K562 (cell line): ENCODE results near the gene COL6A2. TPM values are rescaled to one million over a fixed set of nuclear protein-coding genes. Genes with fewer than 3 reads are reported as not detected.
A peak's percentile ranks its signal among the peaks of the same experiment; 100 is the strongest.

Experiments used
- ATAC-seq: fragments of 200-7000 bp; cut with Tn5 transposase; 3 replicates; pipeline ENCODE4 v1.9.1; 2020; ENCODE audit warnings: moderate library complexity
- BruUV-seq: library from RNA; stranded (reverse); fragments of 400-500 nt; replicated peaks from 2 replicates; lab custom pipeline; 2021; lab: Mats Ljungman, UMichigan
- CTCF ChIA-PET: fragments of 300-600 bp; formaldehyde crosslinking; extraction: SDS; loops from one replicate; lab custom pipeline; 2021; ENCODE audit warnings: low intra/inter-chr PET ratio; lab: Yijun Ruan, JAX
- POLR2A ChIA-PET: fragments of 300-600, 350-650 bp; sonication (Branson Sonifier 250); formaldehyde crosslinking; extraction: SDS; loops from one replicate; lab custom pipeline; 2021; ENCODE audit warnings: antibody characterized with exemption, inconsistent platforms; lab: Yijun Ruan, JAX
- DNase-seq, 4 experiments: peaks; one replicate each; pipeline versions ENCODE4 v3.0.0 to v3.0.0-alpha.2; 2011 to 2018; ENCODE audit warnings: low spot score in 3 of 4, mixed read lengths in 3 of 4; ENCODE audit errors: extremely low read depth in 1 of 4
- FAIRE-seq: peaks from 2 replicates; lab custom pipeline; 2011; peaks lifted over from hg19 to GRCh38; lab: Jason Lieb, UNC
- H2AFZ ChIP-seq: 2 replicates; pipeline ENCODE4 v1.6.0; 2011; ENCODE audit warnings: low read depth, low read length, control low read depth, inconsistent platforms
- H3K27ac ChIP-seq: fragments of 200-600 bp; 3 replicates; pipeline ENCODE4 v1.8.0; 2011; ENCODE audit warnings: low read depth, mild to moderate bottlenecking, control low read depth, inconsistent platforms, low read length, moderate library complexity, mixed read lengths; ENCODE audit errors: extremely low read depth
- H3K27me3 ChIP-seq, 2 experiments: fragments of 300-600 bp in 1 of 2; 2 replicates in 1 of 2; 3 replicates in 1 of 2; pipeline versions ENCODE4 v1.6.0 to v1.8.0; 2011; ENCODE audit warnings: inconsistent platforms in 2 of 2, low read length in 2 of 2, mild to moderate bottlenecking in 1 of 2, mixed read lengths in 1 of 2, moderate library complexity in 1 of 2; ENCODE audit not compliant: control insufficient read depth in 2 of 2, insufficient read depth in 2 of 2
- H3K36me3 ChIP-seq: fragments of 300-600 bp; 3 replicates; pipeline ENCODE4 v1.8.0; 2011; ENCODE audit warnings: mild to moderate bottlenecking, low read length, inconsistent platforms; ENCODE audit not compliant: control insufficient read depth, insufficient read depth
- H3K4me1 ChIP-seq, 2 experiments: fragments of 200-600 bp in 1 of 2; replicated peaks in 1 of 2; 2 replicates in 1 of 2; 3 replicates in 1 of 2; pipeline versions ENCODE4 v1.5.1 to v1.8.0; 2011; ENCODE audit warnings: inconsistent platforms in 2 of 2, low read length in 2 of 2, mild to moderate bottlenecking in 1 of 2, mixed read lengths in 1 of 2, moderate library complexity in 1 of 2; ENCODE audit not compliant: control insufficient read depth in 2 of 2, insufficient read depth in 2 of 2
- H3K4me2 ChIP-seq: 2 replicates; pipeline ENCODE4 v1.6.1; 2011; ENCODE audit warnings: low read length, control low read depth, inconsistent platforms, mixed read lengths; ENCODE audit not compliant: insufficient read depth
- H3K4me3 ChIP-seq: fragments of 200-600 bp; sonication (generic), shearing (Covaris generic); 2 replicates; pipeline ENCODE4 v1.5.1; 2016; ENCODE audit warnings: control low read depth, inconsistent platforms
- H3K79me2 ChIP-seq: fragments of 200-600 bp; 3 replicates; pipeline ENCODE4 v1.8.0; 2011; ENCODE audit warnings: low read length, inconsistent platforms; ENCODE audit not compliant: control insufficient read depth, insufficient read depth
- H3K9ac ChIP-seq, 2 experiments: 2 replicates each; pipeline versions ENCODE4 v1.6.0 to v1.6.1; 2011; ENCODE audit warnings: low read depth in 2 of 2, low read length in 2 of 2, control low read depth in 1 of 2, inconsistent platforms in 1 of 2, mild to moderate bottlenecking in 1 of 2, mixed read lengths in 1 of 2; ENCODE audit not compliant: insufficient read depth in 1 of 2
- H3K9me1 ChIP-seq: one replicate; pipeline ENCODE4 v1.6.0; 2011; ENCODE audit warnings: inconsistent platforms, mild to moderate bottlenecking, low read length, moderate library complexity; ENCODE audit not compliant: control insufficient read depth, insufficient read depth
- H3K9me3 ChIP-seq: replicated peaks from 2 replicates; pipeline ENCODE4 v1.5.1; 2011; ENCODE audit warnings: low read depth, low read length, inconsistent platforms; ENCODE audit not compliant: control insufficient read depth, insufficient read depth
- H4K20me1 ChIP-seq: replicated peaks from 2 replicates; pipeline ENCODE4 v1.6.1; 2011; ENCODE audit warnings: low read length, inconsistent platforms, mixed read lengths; ENCODE audit not compliant: control insufficient read depth, insufficient read depth
- RAD51 ChIP-seq: fragments of 450-650 bp; IDR thresholded peaks from 2 replicates; pipeline ENCODE4 v1.7.1; 2016; ENCODE audit warnings: low read depth, mild to moderate bottlenecking, borderline replicate concordance
- ZNF316 ChIP-seq: fragments of 450-650 bp; IDR thresholded peaks from 2 replicates; pipeline ENCODE4 v1.6.1; 2016
- WGBS: fragments of 100-300 bp; shearing (Covaris generic); methylation state at CpG from one replicate; pipeline ENCODE4 v1.1.6; 2016; ENCODE audit warnings: low coverage, mixed read lengths; ENCODE audit not compliant: insufficient coverage; ENCODE audit errors: missing lambda C conversion rate; 5-methylcytosine and 5-hydroxymethylcytosine counted together
- in situ Hi-C: fragments of 300-500 bp; cut with MboI; formaldehyde crosslinking; loops from 4 replicates; pipeline ENCODE4 v1.15.0; 2018; ENCODE audit warnings: inconsistent platforms, mixed read lengths
- intact Hi-C: fragments of 100-400 bp; cut with micrococcal nuclease; formaldehyde crosslinking; loops from 2 replicates; pipeline ENCODE4 v1.14.2; 2022
- polyA plus RNA-seq, 8 experiments: library from polyadenylated mRNA; depleted of rRNA in 4 of 8; stranded (reverse) in 5 of 8; unstranded in 3 of 8; fragments of >200 nt; fragmentation: Nextera tagmentation in 2 of 8; fragmentation: Illumina TruSeq in 1 of 8; extraction: Ambion mirVana in 2 of 8; extraction: Trizol in 1 of 8; gene quantifications; 2 replicates each; pipeline versions ENCODE4 v1.2.1 to v1.2.3, GENCODE V29; 2011 to 2014; ENCODE audit warnings: inconsistent platforms in 1 of 8, missing spikeins in 1 of 8
- total RNA-seq, 7 experiments: library from RNA; depleted of rRNA in 6 of 7; stranded (reverse); fragments of >200 nt in 6 of 7; fragmentation: Illumina TruSeq in 2 of 7; extraction: Trizol in 2 of 7; gene quantifications; 2 replicates each; pipeline versions ENCODE4 v1.2.1 to v1.2.3, GENCODE V29; 2011 to 2021; ENCODE audit warnings: low replicate concordance in 1 of 7
- TF ChIP-seq, protein P1 (sequence below): sonication (generic); formaldehyde crosslinking; IDR thresholded peaks from 2 replicates; pipeline ENCODE4 v1.5.0; 2020; ENCODE audit warnings: missing genetic modification reagents
- TF ChIP-seq, protein P2 (sequence below): fragments of 450-650 bp; formaldehyde crosslinking; IDR thresholded peaks from 2 replicates; pipeline ENCODE4 v1.4.0; 2020; ENCODE audit warnings: mild to moderate bottlenecking, mixed read lengths

Gene COL6A2
- total and polyA plus RNA-seq, 9 of the 15 experiments (the other 6 are each of a cell fraction or from before 2014, with no cell fraction given), result 0.07 to 1.1 (median 0.24) TPM; not detected in 3

DNA sequence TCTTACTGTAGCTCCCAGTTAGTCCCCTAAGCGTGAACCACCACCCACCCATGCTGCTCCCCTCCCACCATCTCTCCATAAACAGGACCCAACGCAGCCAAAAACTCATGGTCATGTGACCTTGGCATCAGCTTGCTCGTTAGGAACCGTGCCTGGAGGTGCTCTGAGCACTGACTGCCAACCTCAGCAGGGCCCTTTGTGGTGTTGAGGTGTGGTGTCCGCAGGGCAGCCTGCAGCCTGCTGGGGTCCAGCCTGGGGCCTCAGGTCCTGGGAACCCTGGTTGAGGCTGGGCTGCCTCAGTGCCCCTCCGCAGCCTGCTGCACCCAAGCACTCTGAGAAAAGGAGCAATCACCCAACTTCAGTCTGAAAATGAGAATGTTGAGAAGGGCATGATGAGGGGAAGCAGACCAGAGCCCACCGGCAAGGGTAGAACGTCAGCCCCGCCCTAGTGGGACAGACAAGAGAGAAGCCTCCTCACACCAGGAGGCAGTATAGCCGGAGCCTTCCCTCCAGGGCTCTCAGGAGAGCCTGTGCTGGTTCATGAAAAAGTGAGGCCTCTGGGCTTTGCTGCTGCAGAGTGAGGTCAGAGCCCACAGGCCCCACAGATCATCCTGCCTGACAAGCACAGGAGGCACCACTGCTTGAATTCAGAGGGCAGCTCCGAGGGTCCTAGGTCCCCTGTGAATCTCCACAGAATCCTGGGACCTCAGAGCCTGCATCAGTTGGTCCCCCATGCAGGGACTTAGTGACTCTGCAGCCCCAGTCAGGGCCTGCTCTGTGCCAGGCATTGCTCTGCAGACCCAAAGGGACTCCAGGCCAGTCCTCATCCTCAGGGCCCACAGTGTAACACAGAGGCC, 4.9 kb upstream of the COL6A2 start:
- Histone ChIP-seq H3K9ac (no peak overlapping the region), H3K4me2 (no peak overlapping the region), H2AFZ (no peak overlapping the region), H3K36me3 (no peaks in the 10 kb centered on the region), H3K27ac (no peak overlapping the region), H3K9me1 (no peaks in the 10 kb centered on the region), H3K4me3 (no peak overlapping the region), H3K9me3 (no peaks in the 10 kb centered on the region), H3K4me1 (peaks cover 0 to 11% of the 10 kb centered on the region in 2 experiments; a peak in 2 of 5 replicates), H3K79me2 (no peaks in the 10 kb centered on the region), H4K20me1 (0 out of 2 replicates have a peak, but pooled peaks cover 6% of the 10 kb centered on the region), H3K27me3 (peaks cover 26 to 55% of the 10 kb centered on the region in 2 experiments; a peak in 4 of 5 replicates)
- no TSS peak for BruUV-seq
- intact Hi-C loops (no loop called here), in situ Hi-C loops (no loop called here)
- TF ChIP-seq RAD51 (peak; percentile 21; the same call in 1 of the 2 replicates), ZNF316 (no peak)
- TF ChIP-seq, protein P1, sequence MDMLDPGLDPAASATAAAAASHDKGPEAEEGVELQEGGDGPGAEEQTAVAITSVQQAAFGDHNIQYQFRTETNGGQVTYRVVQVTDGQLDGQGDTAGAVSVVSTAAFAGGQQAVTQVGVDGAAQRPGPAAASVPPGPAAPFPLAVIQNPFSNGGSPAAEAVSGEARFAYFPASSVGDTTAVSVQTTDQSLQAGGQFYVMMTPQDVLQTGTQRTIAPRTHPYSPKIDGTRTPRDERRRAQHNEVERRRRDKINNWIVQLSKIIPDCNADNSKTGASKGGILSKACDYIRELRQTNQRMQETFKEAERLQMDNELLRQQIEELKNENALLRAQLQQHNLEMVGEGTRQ (CRISPR knock-in tag), result 0 out of 2 replicates have a peak, but pooled peaks have one; percentile 10
- TF ChIP-seq, protein P2, sequence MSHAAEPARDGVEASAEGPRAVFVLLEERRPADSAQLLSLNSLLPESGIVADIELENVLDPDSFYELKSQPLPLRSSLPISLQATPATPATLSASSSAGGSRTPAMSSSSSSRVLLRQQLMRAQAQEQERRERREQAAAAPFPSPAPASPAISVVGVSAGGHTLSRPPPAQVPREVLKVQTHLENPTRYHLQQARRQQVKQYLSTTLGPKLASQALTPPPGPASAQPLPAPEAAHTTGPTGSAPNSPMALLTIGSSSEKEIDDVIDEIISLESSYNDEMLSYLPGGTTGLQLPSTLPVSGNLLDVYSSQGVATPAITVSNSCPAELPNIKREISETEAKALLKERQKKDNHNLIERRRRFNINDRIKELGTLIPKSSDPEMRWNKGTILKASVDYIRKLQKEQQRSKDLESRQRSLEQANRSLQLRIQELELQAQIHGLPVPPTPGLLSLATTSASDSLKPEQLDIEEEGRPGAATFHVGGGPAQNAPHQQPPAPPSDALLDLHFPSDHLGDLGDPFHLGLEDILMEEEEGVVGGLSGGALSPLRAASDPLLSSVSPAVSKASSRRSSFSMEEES (CRISPR knock-in tag), result peak; percentile 70
- POLR2A ChIA-PET, result no interaction called here
- ATAC-seq (no peak), DNase-seq (peak in 1 of 4 experiments; percentile 16), FAIRE-seq (no peak)
- CTCF ChIA-PET, result no interaction called here
- WGBS, result 6% methylated on average over 11 of the region's 11 CpGs
